Activated naive CD8-positive, alpha-beta T cell treated with anti-CD3 and anti-CD28 coated beads, Interleukin-2, amount 10 ng/mL, durations not matched to agents 7 days and 5 days (primary cell): ENCODE data around the gene MAPK13. TPM values are rescaled to one million over a fixed set of nuclear protein-coding genes. Genes with fewer than 3 reads are reported as not detected.

ENCODE experiments used
- ATAC-seq: fragments of 150-1000 bp; cut with Tn5 transposase; one replicate; pipeline ENCODE4 v1.10.0; 2021; ENCODE audit warnings: low read depth, moderate library complexity
- POLR2A ChIA-PET: fragments of 350-600 bp; sonication (Branson Sonifier 250); formaldehyde crosslinking; loops from one replicate; lab custom pipeline; 2021; ENCODE audit warnings: antibody characterized with exemption; lab: Charles Lee
- DNase-seq: peaks from one replicate; pipeline ENCODE4 v3.0.0; 2021
- H3K27ac Mint-ChIP-seq: one replicate; pipeline ENCODE4 v1.8.0; 2022; ENCODE audit warnings: mild to moderate bottlenecking, mixed read lengths
- H3K27me3 Mint-ChIP-seq: one replicate; pipeline ENCODE4 v1.8.0; 2022; ENCODE audit warnings: mild to moderate bottlenecking, moderate library complexity, mixed read lengths
- H3K36me3 Mint-ChIP-seq: one replicate; pipeline ENCODE4 v1.8.0; 2021; ENCODE audit warnings: mild to moderate bottlenecking, mixed read lengths
- H3K4me1 Mint-ChIP-seq: one replicate; pipeline ENCODE4 v1.8.0; 2021; ENCODE audit warnings: mixed read lengths
- H3K4me3 Mint-ChIP-seq: one replicate; pipeline ENCODE4 v1.8.0; 2022; ENCODE audit warnings: mild to moderate bottlenecking, moderate library complexity, mixed read lengths
- H3K9me3 Mint-ChIP-seq: one replicate; pipeline ENCODE4 v1.8.0; 2021; ENCODE audit warnings: mixed read lengths
- total RNA-seq, 2 experiments: library from RNA; stranded (reverse); gene quantifications; one replicate each; pipeline ENCODE4 v1.2.3, GENCODE V29; 2021

Gene MAPK13
- total RNA-seq, 2 experiments from 2014 or later: 40.5 to 41.6 TPM

DNA sequence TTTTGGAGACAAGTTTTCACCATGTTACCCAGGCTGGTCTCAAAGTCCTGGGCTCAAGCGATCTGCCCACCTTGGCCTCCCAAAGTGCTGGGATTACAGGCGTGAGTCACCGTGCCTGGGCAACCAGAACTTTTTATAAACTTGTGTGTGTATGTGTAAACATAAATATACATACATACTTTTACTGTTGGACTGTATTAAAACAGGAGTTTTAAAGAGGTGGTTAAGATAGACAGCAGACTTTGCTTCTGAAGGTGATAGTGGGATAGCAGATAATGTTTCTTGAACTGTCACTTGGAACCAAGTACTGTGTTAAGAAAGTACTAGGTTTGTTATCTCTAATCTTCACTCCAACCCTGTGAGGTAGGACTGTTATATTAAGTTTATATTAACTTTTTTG lies 28.6 kb upstream of the MAPK13 start:
- DNase-seq (no peak), ATAC-seq (no peak)
- no peak overlapping the region for H3K27ac Mint-ChIP-seq
- peaks cover 25% of the 10 kb centered on the region for H3K36me3 Mint-ChIP-seq
- no peaks in the 10 kb centered on the region for H3K9me3 Mint-ChIP-seq
- no peaks in the 10 kb centered on the region for H3K27me3 Mint-ChIP-seq
- H3K4me1 Mint-ChIP-seq: peaks cover 21% of the 10 kb centered on the region
- H3K4me3 Mint-ChIP-seq: no peak overlapping the region
- POLR2A ChIA-PET: no interaction called here

DNA sequence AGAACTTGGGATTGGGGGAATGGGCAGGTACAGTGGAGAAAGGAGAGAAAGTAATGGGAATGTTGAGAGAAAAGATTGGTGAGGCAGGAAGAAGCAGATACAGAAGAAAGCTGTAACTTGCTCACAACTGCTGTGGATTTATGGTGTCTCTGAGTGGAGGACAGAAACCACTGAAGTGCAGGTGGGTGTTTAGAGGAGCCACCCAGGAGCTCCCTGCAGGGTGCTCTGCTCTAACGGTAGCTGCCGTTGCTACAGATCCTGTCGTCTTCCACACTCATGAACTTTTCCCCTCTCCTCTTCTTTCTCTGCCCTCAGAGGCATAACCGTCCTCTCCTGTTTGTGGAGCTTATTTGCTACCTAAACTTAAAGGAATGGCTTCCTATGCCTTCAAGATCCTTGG lies 27.5 kb upstream of the MAPK13 start:
- POLR2A ChIA-PET: interaction anchor here (3.4 kb wide), 1 partner anchor 18 kb away, joined by 16 read pairs; no protein-coding TSS in a partner anchor
- Mint-ChIP-seq H3K36me3 (peaks cover 28% of the 10 kb centered on the region), H3K27ac (no peak overlapping the region), H3K4me1 (peaks cover 23% of the 10 kb centered on the region), H3K9me3 (no peaks in the 10 kb centered on the region), H3K4me3 (no peak overlapping the region), H3K27me3 (no peaks in the 10 kb centered on the region)
- DNase-seq: no peak
- no peak for ATAC-seq

DNA sequence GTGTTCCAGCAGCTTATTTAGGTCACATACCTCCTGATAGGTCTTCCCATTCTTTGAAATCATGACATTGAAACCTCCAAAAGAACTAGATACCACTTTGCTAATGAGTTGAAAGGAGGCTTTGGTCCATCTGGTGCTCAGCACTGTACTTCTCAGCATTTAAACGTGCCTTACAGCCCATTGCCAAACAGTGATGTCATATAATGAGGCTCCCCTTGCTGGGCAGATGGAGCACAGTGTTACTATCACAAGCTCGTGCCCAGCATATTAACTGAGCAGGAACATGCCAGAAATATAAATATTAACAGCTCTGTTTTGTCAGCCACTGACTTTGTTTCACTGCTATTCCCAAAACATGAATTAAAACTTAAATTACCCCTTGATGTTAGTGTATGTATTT lies 25.5 kb upstream of the MAPK13 start:
- Mint-ChIP-seq H3K27me3 (no peaks in the 10 kb centered on the region), H3K4me1 (peaks cover 30% of the 10 kb centered on the region), H3K4me3 (no peak overlapping the region), H3K9me3 (no peaks in the 10 kb centered on the region), H3K27ac (no peak overlapping the region), H3K36me3 (peaks cover 38% of the 10 kb centered on the region)
- POLR2A ChIA-PET: interaction anchor here (3.4 kb wide), 1 partner anchor 17 kb away, joined by 16 read pairs; no protein-coding TSS in a partner anchor
- DNase-seq: no peak
- no peak for ATAC-seq

DNA sequence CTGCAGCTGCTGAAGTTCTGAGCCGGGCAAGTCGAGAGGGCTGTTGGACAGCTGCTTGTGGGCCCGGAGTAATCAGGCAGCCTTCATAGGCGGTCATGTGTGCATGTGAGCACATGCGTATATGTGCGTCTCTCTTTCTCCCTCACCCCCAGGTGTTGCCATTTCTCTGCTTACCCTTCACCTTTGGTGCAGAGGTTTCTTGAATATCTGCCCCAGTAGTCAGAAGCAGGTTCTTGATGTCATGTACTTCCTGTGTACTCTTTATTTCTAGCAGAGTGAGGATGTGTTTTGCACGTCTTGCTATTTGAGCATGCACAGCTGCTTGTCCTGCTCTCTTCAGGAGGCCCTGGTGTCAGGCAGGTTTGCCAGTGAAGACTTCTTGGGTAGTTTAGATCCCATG lies 21.2 kb upstream of the MAPK13 start:
- POLR2A ChIA-PET: interaction anchor here (0.9 to 2.6 kb wide), 5 partner anchors 10 to 81 kb away, joined by 3 to 28 read pairs (median 6); no protein-coding TSS in a partner anchor
- peak; percentile 95 for ATAC-seq
- Mint-ChIP-seq H3K4me1 (peaks cover 33% of the 10 kb centered on the region), H3K27ac (peak overlapping the region; percentile 77), H3K27me3 (no peaks in the 10 kb centered on the region), H3K9me3 (no peaks in the 10 kb centered on the region), H3K36me3 (peaks cover 29% of the 10 kb centered on the region), H3K4me3 (peak overlapping the region; percentile 50)
- no peak for DNase-seq

DNA sequence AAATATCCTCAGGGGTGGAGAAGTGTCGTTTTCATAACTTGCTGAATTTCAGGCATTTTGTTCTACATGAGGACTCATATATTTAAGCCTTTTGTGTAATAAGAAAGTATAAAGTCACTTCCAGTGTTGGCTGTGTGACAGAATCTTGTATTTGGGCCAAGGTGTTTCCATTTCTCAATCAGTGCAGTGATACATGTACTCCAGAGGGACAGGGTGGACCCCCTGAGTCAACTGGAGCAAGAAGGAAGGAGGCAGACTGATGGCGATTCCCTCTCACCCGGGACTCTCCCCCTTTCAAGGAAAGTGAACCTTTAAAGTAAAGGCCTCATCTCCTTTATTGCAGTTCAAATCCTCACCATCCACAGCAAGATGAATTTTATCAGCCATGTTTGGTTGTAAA lies 20.3 kb upstream of the MAPK13 start:
- POLR2A ChIA-PET: interaction anchor here (1.4 kb wide), 1 partner anchor 9 kb away, joined by 4 read pairs; no protein-coding TSS in a partner anchor
- peak overlapping the region; percentile 36 for H3K27ac Mint-ChIP-seq
- H3K4me3 Mint-ChIP-seq: no peak overlapping the region
- DNase-seq: no peak
- no peaks in the 10 kb centered on the region for H3K9me3 Mint-ChIP-seq
- peaks cover 39% of the 10 kb centered on the region for H3K4me1 Mint-ChIP-seq
- no peaks in the 10 kb centered on the region for H3K27me3 Mint-ChIP-seq
- peaks cover 29% of the 10 kb centered on the region for H3K36me3 Mint-ChIP-seq
- no peak for ATAC-seq

DNA sequence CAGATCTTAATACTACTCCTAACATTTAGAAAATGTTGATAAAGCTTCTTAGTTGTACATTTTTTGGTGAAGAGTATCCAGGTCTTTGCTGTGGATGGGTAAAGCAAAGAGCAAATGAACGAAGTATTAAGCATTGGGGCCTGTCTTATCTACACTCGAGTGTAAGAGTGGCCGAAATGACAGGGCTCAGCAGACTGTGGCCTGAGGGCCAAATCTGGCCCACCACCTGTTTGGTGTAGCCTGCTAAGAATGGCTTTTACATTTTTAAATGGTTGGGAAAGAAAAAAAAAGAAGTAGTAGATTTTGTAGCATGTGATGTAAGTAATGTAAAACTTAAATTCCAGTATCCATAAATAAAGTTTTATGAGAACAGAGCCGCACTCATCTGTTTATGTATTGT lies 19.4 kb upstream of the MAPK13 start:
- no peak for DNase-seq

DNA sequence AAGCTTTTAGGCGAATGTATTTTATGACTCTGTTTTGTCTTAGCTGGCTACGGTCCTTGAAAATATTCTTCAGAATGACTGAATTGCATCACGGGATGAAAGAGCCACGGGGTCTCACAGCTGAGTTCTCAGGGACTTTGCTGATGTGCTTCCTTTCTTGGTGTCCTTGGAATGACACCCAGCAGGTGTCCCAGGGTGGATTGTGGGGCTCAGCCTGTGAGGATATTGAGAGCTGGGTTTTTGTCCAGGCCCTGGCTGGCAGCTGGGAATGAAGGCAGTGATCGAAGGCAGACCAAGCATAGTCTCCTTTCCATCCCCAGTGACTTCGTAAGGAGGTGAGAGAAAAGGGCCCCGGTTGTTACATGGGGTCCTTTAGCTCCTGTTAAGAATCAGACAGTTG lies 18.8 kb upstream of the MAPK13 start:
- Mint-ChIP-seq H3K27ac (no peak overlapping the region), H3K4me3 (no peak overlapping the region), H3K9me3 (no peaks in the 10 kb centered on the region), H3K36me3 (peaks cover 32% of the 10 kb centered on the region), H3K27me3 (no peaks in the 10 kb centered on the region), H3K4me1 (peaks cover 46% of the 10 kb centered on the region)
- no peak for DNase-seq
- no peak for ATAC-seq
- POLR2A ChIA-PET: interaction anchor here (2.2 kb wide), 1 partner anchor 10 kb away, joined by 23 read pairs; no protein-coding TSS in a partner anchor

More for the DNA sequence above, 19.4 kb upstream of the MAPK13 start:
- ATAC-seq: no peak
- H3K4me1 Mint-ChIP-seq: peaks cover 43% of the 10 kb centered on the region
- peaks cover 27% of the 10 kb centered on the region for H3K36me3 Mint-ChIP-seq
- no peak overlapping the region for H3K4me3 Mint-ChIP-seq
- H3K27me3 Mint-ChIP-seq: no peaks in the 10 kb centered on the region
- POLR2A ChIA-PET: interaction anchor here (2.2 kb wide), 1 partner anchor 10 kb away, joined by 23 read pairs; no protein-coding TSS in a partner anchor
- no peak overlapping the region for H3K27ac Mint-ChIP-seq
- H3K9me3 Mint-ChIP-seq: no peaks in the 10 kb centered on the region

DNA sequence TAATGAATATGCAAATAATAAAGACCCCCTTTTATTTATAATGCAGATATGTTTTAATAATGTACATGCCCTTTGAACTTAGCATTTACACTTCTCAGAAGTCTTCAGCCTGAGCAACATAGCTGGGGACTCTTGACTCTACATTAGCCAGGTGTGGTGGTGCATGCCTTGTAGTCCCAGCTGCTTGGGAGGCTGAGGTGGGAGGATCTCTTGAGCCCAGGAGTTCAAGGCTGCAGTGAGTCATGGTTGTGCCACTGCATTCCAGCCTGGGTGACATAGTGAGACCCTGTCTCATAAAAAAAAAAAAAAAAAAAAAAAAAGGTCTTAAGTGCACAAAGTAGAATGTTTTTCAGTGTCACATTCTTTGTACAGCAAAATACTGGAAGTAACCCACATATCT lies 17.3 kb upstream of the MAPK13 start:
- ATAC-seq: no peak
- POLR2A ChIA-PET: interaction anchor here (1.4 to 2.2 kb wide), 2 partner anchors 8 to 19 kb away, joined by 4 to 23 read pairs; no protein-coding TSS in a partner anchor
- H3K27me3 Mint-ChIP-seq: no peaks in the 10 kb centered on the region

DNA sequence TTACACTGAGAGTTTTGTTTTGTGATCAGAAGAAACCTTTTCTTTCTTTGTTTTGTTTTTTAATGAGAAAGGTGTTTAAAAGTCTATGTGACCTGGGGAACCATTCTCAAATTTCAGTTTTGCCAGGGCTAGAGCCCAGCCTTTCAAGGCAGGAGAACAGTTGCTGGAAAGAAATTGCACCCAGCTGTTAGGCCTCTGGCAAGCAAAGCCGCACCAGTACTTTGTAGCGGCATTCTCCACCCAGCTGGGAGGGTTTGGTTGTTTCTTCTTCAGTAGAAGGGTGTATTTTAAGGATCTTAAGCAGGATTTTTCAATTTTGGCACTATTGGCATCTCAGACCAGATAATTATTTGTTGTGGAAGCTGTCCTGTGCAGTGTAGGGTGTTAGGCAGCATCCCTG lies 16.6 kb upstream of the MAPK13 start:
- DNase-seq (no peak), ATAC-seq (no peak)
- Mint-ChIP-seq H3K27me3 (no peaks in the 10 kb centered on the region), H3K36me3 (peaks cover 38% of the 10 kb centered on the region), H3K27ac (peak overlapping the region; percentile 96), H3K4me3 (peak overlapping the region; percentile 4), H3K9me3 (no peaks in the 10 kb centered on the region), H3K4me1 (peaks cover 47% of the 10 kb centered on the region)
- POLR2A ChIA-PET: no interaction called here

More for the DNA sequence above, 17.3 kb upstream of the MAPK13 start:
- Mint-ChIP-seq H3K4me3 (no peak overlapping the region), H3K36me3 (peaks cover 39% of the 10 kb centered on the region), H3K4me1 (peaks cover 47% of the 10 kb centered on the region), H3K27ac (no peak overlapping the region), H3K9me3 (no peaks in the 10 kb centered on the region)
- no peak for DNase-seq

DNA sequence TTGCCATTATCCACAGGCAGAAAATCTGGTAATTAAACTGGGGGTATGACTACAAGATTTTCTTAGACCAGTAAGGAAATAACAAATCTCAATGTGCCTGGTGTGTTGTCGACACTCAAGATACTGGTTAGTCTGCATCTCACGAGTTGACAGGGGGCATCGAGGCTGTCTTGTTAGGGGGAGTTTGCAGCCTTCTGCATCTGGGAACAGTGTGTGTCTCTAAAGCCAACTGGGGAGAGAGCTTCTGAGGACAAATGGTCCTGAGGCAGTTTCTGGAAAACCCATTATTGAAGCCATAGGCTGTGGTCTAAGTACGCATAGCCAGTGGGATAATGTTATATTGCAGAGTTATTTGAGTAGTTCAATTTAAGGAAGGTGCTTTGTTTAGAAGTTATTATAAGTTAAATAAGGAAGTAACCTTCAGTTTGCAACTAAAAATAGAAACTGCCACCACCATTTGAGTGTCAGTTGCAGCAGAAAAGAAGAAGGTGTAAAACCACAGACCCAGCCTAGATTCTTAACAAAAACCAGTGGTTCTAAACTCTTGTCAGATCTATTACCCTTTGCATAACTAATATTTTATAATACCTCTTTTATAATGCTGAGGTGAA lies 15.4 kb upstream of the MAPK13 start:
- H3K4me3 Mint-ChIP-seq: peak overlapping the region; percentile 79
- ATAC-seq: peak; percentile 34
- DNase-seq: no peak
- H3K36me3 Mint-ChIP-seq: peaks cover 39% of the 10 kb centered on the region
- H3K4me1 Mint-ChIP-seq: peaks cover 47% of the 10 kb centered on the region
- H3K27me3 Mint-ChIP-seq: no peaks in the 10 kb centered on the region
- POLR2A ChIA-PET: interaction anchor here (1.3 kb wide), 1 partner anchor 16 kb away, joined by 6 read pairs; the partner anchor contains the start of gene MAPK13
- H3K9me3 Mint-ChIP-seq: no peaks in the 10 kb centered on the region
- peak overlapping the region; percentile 96 for H3K27ac Mint-ChIP-seq

DNA sequence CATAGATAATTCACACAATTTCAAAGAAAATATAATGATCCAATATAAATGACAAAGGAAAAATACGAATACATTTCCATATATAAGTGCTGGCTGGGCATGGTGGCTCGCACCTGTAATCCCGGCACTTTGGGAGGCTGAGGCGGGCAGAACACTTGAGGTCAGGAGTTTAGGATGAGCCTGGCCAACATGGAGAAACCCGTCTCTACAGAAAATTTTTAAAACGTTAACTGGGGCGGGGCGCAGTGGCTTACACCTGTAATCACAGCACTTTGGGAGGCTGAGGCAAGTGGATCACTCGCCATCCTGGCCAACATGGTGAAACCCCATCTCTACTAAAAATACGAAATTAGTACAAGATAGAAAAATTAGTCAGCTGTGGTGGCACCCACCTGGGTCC lies 14.9 kb upstream of the MAPK13 start:
- Mint-ChIP-seq H3K4me1 (peaks cover 48% of the 10 kb centered on the region), H3K9me3 (no peaks in the 10 kb centered on the region), H3K27me3 (no peaks in the 10 kb centered on the region), H3K36me3 (peaks cover 35% of the 10 kb centered on the region), H3K27ac (peak overlapping the region; percentile 65), H3K4me3 (peak overlapping the region; percentile 79)
- POLR2A ChIA-PET: interaction anchor here (0.7 to 1.3 kb wide), 3 partner anchors 16 to 87 kb away, joined by 4 to 6 read pairs (median 4); partner anchors contain the start of gene MAPK13
- ATAC-seq (no peak), DNase-seq (no peak)

DNA sequence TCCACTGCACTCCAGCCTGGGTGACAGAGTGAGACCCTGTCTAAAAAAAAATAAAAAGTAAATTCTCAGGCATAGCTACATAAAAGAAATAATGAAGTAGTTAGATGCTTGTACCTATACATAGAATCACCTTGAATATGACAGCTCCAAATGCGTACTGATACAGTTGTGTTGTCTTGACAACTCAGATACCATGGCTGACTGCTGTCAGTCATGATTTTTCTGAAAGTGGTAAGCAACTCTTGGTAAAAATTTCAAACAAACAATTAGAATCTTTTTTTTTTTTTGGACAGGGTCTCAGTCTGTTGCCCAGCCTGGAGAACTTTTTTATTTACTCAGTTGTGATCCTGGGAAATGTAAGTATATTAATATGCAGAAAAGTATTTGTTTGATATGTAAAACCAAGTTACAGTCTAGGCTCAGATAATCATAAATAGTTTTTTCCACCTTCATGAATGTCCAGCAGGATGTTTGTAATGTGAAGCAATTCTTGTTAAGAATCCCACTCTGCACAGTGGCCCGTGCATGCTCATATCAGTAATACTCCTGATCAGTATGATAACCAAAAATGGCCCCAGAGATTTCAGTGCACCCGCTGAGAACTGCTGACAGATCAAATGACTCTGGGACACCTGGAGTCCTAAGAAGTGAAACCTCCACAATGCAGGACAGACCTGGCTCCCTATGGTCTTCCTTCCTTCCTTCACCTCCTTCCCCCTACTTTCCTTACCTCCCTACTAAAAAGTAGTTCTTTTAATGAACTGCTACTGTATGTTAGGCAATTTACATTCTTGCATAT lies 14.0 kb upstream of the MAPK13 start:
- Mint-ChIP-seq H3K4me1 (peaks cover 57% of the 10 kb centered on the region), H3K27me3 (no peaks in the 10 kb centered on the region), H3K27ac (peak overlapping the region; percentile 52), H3K9me3 (no peaks in the 10 kb centered on the region), H3K36me3 (peaks cover 35% of the 10 kb centered on the region), H3K4me3 (peak overlapping the region; percentile 11)
- ATAC-seq (no peak), DNase-seq (no peak)
- POLR2A ChIA-PET: interaction anchor here (0.7 to 1.3 kb wide), 3 partner anchors 15 to 88 kb away, joined by 4 to 6 read pairs (median 4); partner anchors contain the start of gene MAPK13

DNA sequence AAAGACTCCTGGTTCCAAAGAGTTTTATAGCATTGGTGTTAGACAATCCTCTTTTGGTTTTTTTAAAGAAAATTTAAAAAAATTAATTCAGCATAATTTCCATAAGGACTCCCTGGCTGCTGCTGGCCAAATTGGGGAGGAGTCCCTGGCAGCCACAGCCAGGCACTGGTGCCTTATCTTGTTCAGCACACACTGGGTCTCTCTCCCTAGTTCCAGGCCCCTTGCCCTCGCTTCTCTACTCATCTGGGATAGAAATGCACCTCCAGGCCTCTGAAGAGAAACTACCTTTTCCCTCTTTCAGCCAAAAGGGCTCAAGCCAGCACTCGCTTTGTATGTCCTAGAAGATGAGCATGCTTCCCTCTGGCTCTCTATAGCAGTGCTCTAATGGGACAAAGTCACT lies 13.4 kb upstream of the MAPK13 start:
- H3K36me3 Mint-ChIP-seq: peaks cover 33% of the 10 kb centered on the region
- DNase-seq (no peak), ATAC-seq (no peak)
- POLR2A ChIA-PET: no interaction called here
- H3K9me3 Mint-ChIP-seq: no peaks in the 10 kb centered on the region
- peak overlapping the region; percentile 52 for H3K27ac Mint-ChIP-seq
- H3K4me3 Mint-ChIP-seq: no peak overlapping the region
- peaks cover 62% of the 10 kb centered on the region for H3K4me1 Mint-ChIP-seq
- no peaks in the 10 kb centered on the region for H3K27me3 Mint-ChIP-seq
